ENCODE results near the gene MSMO1.

GRCh38 chr4:165375465-165375864, 48.0 kb downstream of the MSMO1 start:
- TF ChIP-seq SUZ12 (IDR thresholded peaks at IDR 0.05; ENCODE audit: extremely low read depth, insufficient read depth, insufficient read length) (no peak), YY1 (IDR thresholded peaks at IDR 0.05; ENCODE audit: insufficient read depth, insufficient read length) (no peak)
